Retinal pigment epithelial cell (primary cell): ENCODE data around the gene PTPRN2.

Experiments
- DNase-seq: peaks from one replicate; pipeline ENCODE4 v3.0.0-alpha.2; 2010; ENCODE audit warnings: low read depth
- H3K4me3 ChIP-seq: 2 replicates; pipeline ENCODE4 v1.5.1; 2011; ENCODE audit warnings: mild to moderate bottlenecking, low read length, control low read depth, moderate library complexity
- CTCF ChIP-seq: conservative IDR thresholded peaks from 2 replicates; pipeline ENCODE4 v1.5.1; 2011; ENCODE audit warnings: low read depth, low read length, control low read depth, inconsistent platforms

The PTPRN2 gene

GRCh38 chr7:157717211-157718174 lies 870.1 kb downstream of the PTPRN2 start:
- no peak for DNase-seq
- no peak for TF ChIP-seq CTCF
- H3K4me3 ChIP-seq = no peak overlapping the region

- TF ChIP-seq CTCF = no peak
- no peak overlapping the region for H3K4me3 ChIP-seq
- DNase-seq = no peak
Measured at GRCh38 chr7:157715938-157716280, 871.7 kb downstream of the PTPRN2 start.

GRCh38 chr7:157715071-157715937 lies 872.3 kb downstream of the PTPRN2 start:
- H3K4me3 ChIP-seq = no peak overlapping the region
- no peak for TF ChIP-seq CTCF
- DNase-seq = no peak

- no peak overlapping the region for H3K4me3 ChIP-seq
- no peak for DNase-seq
- TF ChIP-seq CTCF = no peak
Measured at GRCh38 chr7:157714166-157715070, 873.2 kb downstream of the PTPRN2 start.

GRCh38 chr7:157713591-157713990 lies 874.0 kb downstream of the PTPRN2 start:
- DNase-seq = no peak
- H3K4me3 ChIP-seq = no peak overlapping the region
- no peak for TF ChIP-seq CTCF

GRCh38 chr7:157712666-157713235 lies 874.9 kb downstream of the PTPRN2 start:
- no peak for DNase-seq
- no peak overlapping the region for H3K4me3 ChIP-seq
- no peak for TF ChIP-seq CTCF
